GM12873 (cell line): ENCODE measurements around the gene RALGPS1.

Experiments used
- CTCF ChIP-seq: IDR thresholded peaks from 2 replicates; pipeline ENCODE4 v1.5.1; 2012; ENCODE audit warnings: low read depth, mild to moderate bottlenecking, moderate library complexity, low read length, control low read depth; ENCODE audit not compliant: insufficient read depth; ENCODE audit errors: missing control alignments

The RALGPS1 gene

GRCh38 chr9:127218818-127219217 is 304.2 kb downstream of the RALGPS1 start:
- no peak for TF ChIP-seq CTCF

- no peak for TF ChIP-seq CTCF
These were observed 304.9 kb downstream of the RALGPS1 start for GRCh38 chr9:127219520-127219919.

GRCh38 chr9:127221695-127222094 is 307.1 kb downstream of the RALGPS1 start:
- no peak for TF ChIP-seq CTCF

- TF ChIP-seq CTCF = no peak
These were observed 308.0 kb downstream of the RALGPS1 start for GRCh38 chr9:127222388-127223095.

GRCh38 chr9:127223266-127223665 is 308.7 kb downstream of the RALGPS1 start:
- TF ChIP-seq CTCF = no peak

GRCh38 chr9:127223810-127224177 is 309.2 kb downstream of the RALGPS1 start:
- TF ChIP-seq CTCF = no peak

- TF ChIP-seq CTCF = peak; percentile 28
These were observed 309.7 kb downstream of the RALGPS1 start for GRCh38 chr9:127224178-127224882.
